HG03520 (cell line): ENCODE results near the gene BBC3.
"Not testable (repeated sequence)": the region's sequence is repeated elsewhere in the genome, so short reads cannot be mapped to it uniquely, and the experiment has no call there.

Source experiments
- ATAC-seq: cut with Tn5 transposase; IDR thresholded peaks from one replicate; pipeline ENCODE4 v1.9.1; 2021; ENCODE audit warnings: mild to moderate bottlenecking, moderate library complexity; ENCODE audit not compliant: unreplicated experiment

BBC3 gene

GRCh38 chr19:47230921-47231214 is at the start of gene BBC3:
BBC3 (minus strand) TSS chr19:47231199; CDS start chr19:47228431, 2,768 bp downstream.
- no peak for ATAC-seq

- no peak for ATAC-seq
Measured at GRCh38 chr19:47280183-47280797, 49.3 kb upstream of the BBC3 start.

GRCh38 chr19:47276513-47276912 is 45.5 kb upstream of the BBC3 start:
- not testable (repeated sequence) for ATAC-seq

GRCh38 chr19:47275791-47276461 is 44.9 kb upstream of the BBC3 start:
- no peak for ATAC-seq

- ATAC-seq, result peak; percentile 6
Measured at GRCh38 chr19:47274891-47275761, 44.1 kb upstream of the BBC3 start.

- peak; percentile 43 for ATAC-seq
Measured at GRCh38 chr19:47274071-47274890, 43.3 kb upstream of the BBC3 start, which contains the start of gene INAFM1. INAFM1 (plus strand) TSS chr19:47274885; CDS start chr19:47274920, 35 bp downstream.

DNA sequence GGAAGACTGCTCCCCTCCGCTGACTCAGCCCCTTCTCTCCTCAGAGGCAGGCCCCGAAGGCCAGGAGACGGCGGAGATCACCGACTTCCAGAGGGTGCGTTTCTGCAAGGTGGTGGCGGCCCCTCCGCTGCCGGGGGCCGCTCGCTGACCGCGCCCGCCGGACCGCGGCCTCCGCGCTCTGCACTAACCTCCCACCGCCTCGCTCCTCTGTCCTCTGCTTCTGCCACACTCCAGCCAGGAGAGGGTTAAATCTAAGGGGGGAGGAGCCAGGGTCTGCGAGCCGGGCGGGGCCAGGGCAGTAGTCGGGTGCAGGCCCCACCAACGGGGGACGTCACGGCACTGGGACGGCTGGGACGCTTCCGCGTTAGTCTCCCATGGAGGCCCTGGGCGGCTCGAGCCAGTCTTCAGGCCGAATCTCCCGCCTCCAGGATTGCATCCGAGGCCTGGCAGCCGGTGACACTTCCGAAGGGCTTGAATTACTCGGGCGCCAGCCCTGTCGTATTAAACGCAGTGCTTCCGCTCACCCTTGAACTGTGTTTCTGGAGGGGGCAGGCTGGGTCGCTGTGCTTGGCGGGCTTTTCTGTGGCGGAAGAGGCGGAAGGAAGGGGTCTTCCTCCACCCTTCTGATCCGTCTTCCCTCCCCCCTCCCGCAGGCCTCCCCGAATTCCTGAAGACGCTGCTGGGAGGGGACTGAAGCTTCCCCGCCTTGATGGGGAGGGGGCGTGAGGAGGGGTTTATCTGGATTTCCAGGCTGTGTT is 42.5 kb upstream of the BBC3 start:
- ATAC-seq, result peak; percentile 41

DNA sequence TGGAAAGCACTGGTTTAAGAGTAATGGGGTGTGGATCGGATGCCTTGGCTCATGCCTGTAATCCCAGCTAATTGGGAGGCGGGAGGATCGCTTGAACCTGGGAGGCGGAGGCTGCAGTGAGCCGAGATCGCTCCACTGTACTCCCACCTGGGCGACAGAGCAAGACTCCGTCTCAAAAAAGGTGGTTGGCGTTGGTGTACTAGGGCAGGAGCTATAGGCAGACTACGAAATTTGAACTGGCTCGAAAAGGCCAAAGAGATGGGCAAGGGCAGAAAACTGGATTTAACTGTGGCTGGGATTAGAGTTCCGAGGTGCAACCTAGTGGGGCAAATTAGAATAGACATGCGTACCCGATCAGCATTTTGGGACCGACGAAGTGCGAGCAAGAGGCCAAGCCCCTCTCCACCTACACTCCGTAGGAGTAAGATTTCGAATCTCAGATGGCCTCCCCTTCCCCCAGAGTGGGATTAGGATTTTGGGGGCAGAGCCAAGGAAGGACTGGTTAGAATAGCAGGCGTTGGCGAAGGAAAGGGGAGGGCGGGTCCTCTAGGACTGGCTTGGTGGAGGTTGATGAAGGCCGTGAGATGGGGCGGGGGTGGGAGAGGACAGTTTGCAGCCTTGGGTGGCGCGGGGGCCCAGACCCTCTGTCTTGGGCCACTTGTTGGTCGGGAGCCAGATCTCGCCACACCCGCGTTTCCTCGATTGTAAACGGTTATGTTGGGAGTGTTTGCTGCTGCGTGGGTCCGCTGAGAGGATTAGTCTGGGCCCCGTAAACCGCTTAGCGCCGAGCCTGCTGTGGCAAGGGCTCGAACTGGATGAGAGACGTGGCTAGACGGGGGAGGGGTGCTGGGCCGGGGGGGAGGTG is 41.7 kb upstream of the BBC3 start:
- no peak for ATAC-seq

DNA sequence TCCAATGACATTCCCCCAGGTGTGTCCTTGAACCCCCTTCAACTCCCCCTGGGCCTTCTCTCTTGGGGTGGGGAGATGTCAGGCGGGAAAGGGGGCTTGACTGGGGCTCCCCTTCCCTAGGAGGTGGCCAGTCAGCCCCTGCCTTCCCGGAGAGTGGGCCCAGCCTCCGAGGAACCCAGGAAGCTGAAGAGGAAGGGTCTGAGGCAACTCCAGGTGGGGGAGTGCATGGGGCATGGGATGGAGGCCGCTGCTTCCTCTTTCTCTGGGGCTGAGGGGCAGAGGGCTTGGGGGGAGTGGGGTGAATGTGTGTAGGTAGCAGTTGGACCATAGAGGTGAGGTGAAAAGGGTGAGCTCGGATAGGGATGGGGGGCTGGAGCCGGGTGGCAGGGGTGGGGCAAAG is 41.0 kb upstream of the BBC3 start:
- no peak for ATAC-seq

DNA sequence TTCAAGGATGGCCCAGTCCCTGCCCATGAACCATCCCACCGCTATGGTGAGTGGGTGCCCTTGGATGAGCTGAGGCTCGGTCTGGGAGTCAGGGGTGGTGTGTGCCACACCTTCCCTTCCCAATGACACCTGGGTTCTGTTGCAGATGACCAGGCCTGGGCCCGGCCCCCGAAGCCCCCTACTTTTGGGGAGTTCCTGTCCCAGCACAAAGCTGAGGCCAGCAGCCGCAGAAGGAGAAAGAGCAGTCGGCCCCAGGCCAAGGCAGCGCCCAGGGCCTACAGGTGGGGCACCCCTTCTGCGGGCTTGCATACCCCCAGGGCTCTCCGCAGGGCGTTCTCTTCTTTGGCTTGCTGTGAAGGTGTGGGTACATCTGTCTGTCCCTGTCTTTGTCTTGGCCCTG is 39.4 kb upstream of the BBC3 start:
- no peak for ATAC-seq

- ATAC-seq, result no peak
Measured at GRCh38 chr19:47269596-47269995, 38.6 kb upstream of the BBC3 start.

DNA sequence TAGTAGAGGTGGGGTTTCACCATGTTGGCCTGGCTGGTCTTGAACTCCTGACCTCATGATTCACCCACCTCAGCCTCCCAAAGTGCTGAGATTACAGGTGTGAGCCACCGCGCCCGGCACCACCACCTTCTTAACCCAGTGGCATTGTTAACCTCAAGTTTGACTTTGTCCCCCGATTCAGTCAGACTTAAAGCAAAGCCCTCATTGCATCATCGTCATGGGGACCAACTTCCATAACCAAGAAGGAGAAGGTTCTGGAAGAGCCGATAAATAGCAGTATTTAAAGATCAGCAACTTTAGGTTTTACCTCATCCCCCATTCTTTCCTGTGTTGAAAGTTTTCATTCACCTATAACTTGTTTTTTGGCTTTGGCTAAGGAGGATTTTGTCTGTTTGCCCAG is 37.0 kb upstream of the BBC3 start:
- ATAC-seq, result no peak

DNA sequence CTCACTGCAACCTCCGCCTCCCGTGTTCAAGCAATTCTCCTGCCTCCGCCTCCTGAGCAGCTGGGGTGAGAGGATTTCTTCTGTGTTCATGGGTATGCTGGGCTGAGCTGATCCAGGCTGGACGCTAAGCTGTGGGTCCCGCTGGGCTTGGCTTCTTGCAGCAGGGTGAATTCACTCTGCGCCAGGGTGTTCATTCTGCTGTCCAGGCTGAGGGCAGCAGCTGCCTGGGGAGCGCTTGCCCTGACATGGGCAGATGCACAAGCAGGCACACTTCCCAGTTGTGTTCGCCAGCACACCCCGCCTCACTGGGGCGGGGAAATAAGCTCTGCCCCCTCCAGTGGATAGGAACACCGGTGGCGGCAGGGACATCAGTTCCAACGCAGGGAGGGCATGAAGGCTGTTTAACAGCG is 36.4 kb upstream of the BBC3 start:
- ATAC-seq, result no peak

- ATAC-seq, result no peak
Measured at GRCh38 chr19:47266401-47266941, 35.5 kb upstream of the BBC3 start.

DNA sequence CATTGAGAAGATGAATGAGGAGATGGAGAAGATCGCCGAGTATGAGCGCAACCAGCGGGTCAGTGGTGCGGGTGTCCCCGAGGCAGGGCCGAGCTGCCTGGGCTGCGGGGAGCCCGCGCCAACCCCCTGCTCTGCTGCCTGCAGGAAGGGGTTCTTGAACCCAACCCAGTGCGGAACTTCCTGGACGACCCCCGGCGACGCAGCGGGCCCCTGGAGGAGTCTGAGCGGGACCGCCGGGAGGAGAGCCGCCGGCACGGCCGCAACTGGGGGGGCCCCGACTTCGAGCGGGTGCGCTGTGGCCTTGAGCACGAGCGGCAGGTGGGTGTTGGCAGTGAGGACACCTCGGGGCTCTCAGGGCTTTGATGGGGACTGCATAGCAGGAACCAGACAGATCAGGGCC is 33.6 kb upstream of the BBC3 start:
- no peak for ATAC-seq

GRCh38 chr19:47261946-47262793 is 31.2 kb upstream of the BBC3 start:
- ATAC-seq, result peak; percentile 58

DNA sequence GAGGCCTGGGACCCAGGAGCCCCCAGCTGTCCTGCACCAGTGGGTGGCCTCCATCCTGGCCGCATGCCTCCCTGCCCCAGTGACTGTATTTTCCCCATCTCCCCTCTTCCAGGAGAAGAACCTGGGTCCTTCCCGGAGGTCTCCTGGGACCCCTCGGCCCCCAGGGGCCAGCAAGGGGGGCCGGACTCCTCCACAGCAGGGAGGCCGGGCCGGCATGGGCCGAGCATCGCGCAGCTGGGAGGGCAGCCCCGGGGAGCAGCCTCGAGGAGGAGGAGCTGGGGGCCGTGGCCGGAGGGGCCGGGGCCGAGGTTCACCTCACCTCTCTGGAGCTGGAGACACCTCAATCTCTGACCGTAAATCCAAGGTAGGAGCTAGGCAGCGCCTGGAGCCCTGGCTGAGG is 29.5 kb upstream of the BBC3 start:
- ATAC-seq, result no peak

DNA sequence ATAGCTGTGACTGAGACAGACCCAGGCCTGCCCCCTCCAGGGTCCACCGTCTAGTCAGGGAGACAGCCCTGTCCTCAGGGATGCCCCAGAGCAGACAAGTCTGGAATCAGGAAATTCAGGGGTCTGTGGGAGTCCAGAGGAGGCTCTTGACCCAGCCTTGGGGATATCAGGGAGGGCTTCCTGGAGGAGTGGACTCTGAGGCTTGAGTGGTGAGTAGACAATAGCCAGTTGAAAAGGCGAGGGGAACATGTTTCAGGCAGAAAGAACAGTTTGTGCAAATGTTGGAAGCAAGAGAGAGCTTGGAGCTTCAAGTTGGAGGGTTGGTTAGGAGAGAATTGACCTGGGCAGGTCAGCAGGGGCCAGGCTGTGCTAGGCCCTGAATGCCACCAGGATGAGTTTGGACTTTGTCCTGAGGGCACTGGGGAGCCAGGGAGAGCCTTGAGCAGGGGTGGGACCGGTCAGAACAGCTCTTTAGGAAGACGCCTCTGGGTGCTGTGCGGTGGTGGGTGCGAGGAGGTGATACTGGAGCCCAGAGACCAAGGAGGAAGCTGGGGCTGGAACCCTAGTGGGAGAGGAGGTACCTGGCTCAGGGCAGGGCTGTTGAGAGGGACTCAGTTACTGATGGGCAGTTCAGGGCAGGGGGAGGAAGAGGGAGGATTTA is 28.0 kb upstream of the BBC3 start:
- ATAC-seq, result no peak
